HG02938 (cell line): ENCODE results near the gene SSTR1.
"Not testable (repeated sequence)": the region's sequence is repeated elsewhere in the genome, so short reads cannot be mapped to it uniquely, and the experiment has no call there.

Experiments
- ATAC-seq: cut with Tn5 transposase; IDR thresholded peaks from one replicate; pipeline ENCODE4 v1.9.1; 2021; ENCODE audit warnings: mild to moderate bottlenecking, moderate library complexity; ENCODE audit not compliant: unreplicated experiment

Gene SSTR1, protein sequence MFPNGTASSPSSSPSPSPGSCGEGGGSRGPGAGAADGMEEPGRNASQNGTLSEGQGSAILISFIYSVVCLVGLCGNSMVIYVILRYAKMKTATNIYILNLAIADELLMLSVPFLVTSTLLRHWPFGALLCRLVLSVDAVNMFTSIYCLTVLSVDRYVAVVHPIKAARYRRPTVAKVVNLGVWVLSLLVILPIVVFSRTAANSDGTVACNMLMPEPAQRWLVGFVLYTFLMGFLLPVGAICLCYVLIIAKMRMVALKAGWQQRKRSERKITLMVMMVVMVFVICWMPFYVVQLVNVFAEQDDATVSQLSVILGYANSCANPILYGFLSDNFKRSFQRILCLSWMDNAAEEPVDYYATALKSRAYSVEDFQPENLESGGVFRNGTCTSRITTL

DNA sequence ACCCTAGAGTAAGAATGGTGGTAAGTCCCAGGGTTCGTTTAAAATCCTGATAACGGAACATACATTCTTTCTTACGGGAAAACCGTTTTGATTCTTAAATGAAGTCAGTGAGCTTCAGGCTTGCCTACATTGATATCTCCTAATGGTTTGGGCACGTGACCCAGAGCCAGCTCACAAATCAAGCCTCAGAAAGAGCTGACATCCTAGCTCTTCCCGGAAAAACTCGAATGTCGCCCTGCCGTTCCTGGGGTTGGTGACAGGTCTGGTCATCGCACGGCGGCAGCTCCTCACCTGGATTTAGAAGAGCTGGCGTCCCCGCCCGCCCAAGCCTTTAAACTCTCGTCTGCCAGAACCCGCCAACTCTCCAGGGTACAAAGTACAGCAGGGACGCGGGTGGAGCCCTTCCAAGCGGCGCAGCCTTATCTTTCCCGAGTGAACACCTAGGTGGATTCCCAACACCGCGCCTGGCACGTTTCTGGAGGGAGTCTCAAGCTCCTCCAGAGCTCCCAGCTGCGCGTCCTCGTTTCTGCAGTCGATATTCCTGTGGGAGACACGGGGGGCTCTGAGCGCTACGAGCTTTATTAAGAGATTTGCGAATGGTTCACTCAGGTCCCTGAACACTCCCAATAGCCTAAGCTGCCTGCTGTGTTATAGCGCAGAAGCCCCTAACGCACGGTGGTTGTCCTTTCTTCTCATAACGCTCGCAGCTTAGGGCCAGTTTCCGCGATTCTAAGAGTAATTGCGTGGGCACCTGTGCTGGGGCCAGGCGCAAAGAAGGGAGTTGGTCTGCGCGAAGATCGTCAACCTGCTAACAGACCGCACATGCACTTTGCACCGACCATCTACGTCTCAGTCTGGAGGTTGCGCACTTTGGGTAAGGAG lies at the start of gene SSTR1:
Gene SSTR1, plus strand, starts transcription at position 169 of the 882 bp plus-strand sequence. CDS start 1,486 bp downstream, outside the sequence.
- ATAC-seq = no peak

DNA sequence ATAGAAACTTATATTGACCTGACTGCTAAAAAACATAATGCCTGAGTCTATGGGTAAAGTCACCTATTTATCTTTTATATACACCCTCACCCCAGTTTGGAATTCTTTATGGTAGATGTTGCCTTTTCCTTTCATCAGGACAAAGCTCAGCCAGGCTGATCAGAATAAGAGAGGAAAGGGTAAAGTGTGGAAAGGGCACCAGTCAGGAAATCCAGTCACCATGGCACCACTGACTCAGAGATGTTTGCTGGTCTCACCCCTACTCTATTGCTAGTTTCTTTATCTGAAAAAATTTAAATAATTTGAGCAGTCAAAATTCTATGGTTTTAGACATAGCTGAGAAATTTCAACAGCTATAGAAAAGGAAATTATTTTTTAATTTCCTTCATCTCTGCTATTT lies 49.2 kb upstream of the SSTR1 start:
- no peak for ATAC-seq

DNA sequence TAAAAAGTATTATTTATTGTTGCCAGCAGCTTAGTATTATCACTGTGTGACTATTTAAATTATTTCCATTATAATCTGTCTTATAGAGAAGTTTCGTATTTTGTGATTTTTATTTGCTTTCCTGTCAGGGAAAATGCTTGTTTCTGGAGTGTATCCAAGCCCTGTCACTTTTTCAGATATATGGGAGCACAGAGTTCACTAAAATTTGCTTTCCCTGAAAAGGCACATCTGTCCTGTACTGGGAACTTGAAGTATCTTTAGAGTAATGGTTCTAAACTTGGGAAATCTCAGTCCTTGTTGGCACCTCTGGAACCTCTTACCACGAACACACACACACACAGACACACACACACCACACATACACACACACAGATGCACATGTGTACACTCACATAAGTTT lies 39.3 kb upstream of the SSTR1 start:
- no peak for ATAC-seq

DNA sequence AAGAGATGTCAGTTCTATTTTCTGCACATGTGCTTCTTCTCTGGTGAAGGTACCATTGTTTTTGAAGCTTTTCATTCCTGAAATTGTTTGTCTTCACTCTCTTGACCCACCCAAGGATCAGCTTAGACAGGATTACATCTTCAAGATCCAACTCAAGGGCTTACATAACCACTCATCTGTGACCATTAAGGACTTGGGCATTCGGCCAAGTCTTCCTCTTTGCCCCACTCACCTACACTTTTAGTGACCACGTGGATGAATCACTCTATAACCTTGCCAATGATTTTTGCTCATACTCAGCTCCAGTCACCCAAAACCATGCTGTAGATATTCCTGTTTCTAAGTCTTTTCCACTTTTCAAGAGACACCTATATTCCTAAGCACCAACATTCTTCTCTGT lies 36.5 kb upstream of the SSTR1 start:
- no peak for ATAC-seq

DNA sequence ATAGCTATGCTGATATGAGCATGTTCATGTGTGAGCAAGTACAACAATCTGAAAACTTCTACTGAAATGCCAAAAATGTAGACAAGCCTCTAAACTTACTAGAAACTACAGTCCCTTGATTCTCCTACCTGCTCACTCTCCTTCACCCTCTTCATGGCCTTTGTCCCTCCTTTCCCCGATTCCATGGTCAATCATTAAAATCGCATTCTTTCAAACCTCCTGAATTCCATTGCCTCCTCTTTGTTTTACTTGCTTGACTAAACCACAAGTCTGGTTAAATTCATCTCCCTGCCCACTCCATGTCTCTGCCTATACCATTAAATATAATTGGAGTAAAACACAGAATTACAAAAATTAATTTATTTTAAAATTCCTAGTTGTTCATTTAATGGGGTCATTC lies 33.0 kb upstream of the SSTR1 start:
- ATAC-seq = no peak

DNA sequence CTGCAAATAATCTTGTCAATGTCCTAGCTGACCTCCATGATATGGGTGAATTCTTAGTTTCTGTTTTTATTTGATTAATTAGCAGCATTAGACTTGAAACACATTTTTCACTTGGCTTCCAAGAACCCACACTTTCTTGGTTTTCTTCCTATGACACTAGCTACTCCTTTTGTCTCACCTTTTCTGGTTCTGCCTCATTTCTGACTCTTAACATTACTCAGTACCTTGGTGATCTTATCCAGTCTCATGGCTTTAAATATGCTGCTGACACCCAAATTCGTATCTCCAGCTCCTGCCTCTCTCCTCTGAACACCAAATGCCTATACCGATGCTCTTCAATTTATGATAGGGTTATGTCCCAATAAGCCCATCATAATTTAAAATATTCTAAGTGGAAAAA lies 32.0 kb upstream of the SSTR1 start:
- ATAC-seq = no peak

DNA sequence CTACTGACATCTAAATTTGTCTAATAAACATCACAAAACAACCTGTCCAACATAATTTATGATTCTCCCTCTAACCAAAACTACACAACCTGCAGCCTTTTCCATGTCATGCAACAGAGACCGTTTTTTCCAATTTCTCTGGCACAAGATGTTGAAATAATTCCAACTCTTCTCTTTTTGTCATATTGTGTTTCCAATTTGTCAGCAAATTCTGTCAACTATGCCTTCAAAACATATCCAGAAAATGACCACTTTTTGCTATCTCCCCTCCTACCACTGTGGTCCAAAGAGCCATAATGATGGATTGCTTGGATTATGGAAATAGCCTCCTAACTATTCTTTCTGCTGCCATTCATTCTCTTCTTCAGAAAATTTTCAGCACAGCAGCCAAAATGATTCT lies 31.3 kb upstream of the SSTR1 start:
- ATAC-seq = no peak

DNA sequence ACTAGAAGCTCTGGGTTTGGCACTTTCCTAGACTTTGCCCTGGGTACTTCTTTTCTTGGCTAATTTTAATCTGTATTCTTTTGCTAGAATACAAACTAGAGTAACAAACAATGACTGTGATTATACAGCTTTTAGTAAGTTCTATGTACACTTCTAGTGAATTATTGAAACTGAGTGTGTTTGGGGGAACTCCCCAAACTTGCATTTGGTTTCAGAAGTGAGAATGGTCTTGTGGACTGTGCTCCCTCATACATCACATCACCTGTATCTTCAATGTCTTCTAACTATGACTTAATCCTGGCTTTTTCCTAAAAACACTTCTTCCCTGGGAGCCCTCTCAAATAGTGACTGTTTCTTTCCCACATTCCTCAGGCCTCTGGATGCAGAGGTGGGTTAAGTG lies 23.6 kb upstream of the SSTR1 start:
- no peak for ATAC-seq

DNA sequence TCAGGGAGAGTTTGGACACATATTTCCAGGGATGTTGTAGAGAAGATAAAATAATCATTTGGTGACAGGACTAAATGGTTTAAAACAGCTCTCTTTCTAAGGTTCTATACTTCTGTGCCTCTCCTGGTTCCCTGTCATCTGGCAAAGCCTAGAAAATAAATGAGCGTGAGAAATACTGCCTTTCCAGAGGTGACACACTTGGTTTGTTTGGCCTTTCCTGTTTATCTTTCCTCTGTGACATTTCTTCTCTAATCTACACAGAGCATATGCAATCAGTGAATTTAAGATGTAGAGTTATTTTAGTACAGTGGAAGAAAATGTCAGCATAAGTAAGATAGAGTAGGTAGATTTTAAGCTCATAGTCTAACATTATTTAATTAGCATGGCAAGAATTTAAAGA lies 22.0 kb upstream of the SSTR1 start:
- no peak for ATAC-seq

DNA sequence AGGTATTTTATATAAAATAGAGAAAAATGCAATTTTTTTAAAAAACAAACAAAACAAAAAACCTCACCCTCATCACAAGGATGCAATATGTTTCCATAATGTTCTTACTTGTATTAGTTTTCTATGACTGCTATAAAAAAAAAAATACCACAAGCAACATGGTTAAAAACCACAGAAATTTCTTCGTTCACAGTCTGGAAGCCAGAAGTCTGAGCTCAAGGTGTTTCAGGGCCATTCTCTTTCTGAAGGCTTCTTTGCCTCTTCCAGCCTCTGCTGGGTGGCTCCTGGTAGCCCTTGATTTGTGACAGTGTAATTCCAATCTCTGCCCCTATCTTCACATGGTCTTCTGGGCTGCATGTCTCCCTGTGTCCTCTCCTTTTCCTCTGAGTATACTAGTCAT lies 21.5 kb upstream of the SSTR1 start:
- ATAC-seq = no peak

DNA sequence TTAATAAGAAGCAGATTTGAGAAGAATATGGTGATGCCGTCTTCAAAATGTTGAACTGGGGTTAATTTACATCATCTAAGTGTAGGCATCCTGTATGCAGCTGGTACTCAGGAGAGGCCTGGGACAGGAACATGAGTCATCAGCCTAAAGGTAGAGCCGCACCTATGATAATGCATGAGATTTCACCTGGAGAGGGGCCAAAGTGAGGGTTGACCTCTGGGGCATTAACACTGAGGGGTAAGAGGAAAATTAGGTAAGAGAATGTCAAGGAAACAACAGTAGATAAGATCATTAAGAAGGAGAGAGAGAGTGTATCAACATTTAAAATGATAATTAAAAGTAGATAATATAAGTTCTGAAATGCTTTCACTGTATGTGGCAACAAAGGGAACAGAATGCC lies 20.2 kb upstream of the SSTR1 start:
- ATAC-seq = no peak

DNA sequence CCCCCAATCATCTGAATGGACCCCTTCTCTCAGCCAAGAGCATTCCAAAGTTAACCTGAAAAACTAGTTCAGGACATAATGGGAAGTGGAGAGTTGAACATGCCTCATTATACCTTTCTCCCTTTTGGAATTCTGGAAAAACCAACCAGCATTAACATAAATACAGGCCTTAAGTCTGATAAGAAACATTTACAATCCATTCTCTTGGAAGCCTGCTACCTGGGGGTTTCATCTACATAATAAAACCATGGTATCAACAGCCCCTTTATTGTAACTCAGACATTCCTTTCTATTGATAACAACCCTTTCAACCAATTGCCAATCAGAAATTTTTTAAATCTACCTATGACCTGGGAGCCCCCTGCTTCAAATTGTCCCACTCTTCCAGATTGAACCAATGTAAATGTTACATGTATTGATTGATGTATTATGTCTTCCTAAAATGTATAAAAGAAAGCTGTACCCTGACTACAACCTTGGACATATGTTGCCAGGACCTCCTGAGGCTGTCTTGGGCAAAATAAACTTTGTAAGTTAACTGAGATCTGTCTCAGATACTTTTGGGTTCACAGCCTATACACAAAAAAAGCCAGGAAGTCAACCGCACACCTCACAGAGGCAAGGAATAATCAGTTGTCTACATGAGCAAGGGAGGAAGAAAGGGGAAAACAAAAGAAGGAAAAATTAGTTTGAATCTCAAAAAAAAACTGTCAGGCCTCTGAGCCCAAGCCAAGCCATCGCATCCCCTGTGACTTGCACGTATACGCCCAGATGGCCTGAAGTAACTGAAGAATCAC lies 17.6 kb upstream of the SSTR1 start:
- no peak for ATAC-seq

DNA sequence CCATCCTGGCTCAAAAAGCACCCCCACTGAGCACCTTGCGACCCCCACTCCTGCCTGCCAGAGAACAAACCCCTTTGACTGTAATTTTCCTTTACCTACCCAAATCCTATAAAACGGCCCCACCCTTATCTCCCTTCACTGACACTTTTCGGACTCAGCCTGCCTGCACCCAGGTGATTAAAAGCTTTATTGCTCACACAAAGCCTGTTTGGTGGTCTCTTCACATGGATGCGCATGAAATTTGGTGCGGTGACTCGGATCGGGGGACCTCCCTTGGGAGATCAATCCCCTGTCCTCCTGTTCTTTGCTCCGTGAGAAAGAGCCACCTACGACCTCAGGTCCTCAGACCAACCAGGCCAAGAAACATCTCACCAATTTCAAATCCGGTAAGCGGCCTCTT lies 16.9 kb upstream of the SSTR1 start:
- not testable (repeated sequence) for ATAC-seq

DNA sequence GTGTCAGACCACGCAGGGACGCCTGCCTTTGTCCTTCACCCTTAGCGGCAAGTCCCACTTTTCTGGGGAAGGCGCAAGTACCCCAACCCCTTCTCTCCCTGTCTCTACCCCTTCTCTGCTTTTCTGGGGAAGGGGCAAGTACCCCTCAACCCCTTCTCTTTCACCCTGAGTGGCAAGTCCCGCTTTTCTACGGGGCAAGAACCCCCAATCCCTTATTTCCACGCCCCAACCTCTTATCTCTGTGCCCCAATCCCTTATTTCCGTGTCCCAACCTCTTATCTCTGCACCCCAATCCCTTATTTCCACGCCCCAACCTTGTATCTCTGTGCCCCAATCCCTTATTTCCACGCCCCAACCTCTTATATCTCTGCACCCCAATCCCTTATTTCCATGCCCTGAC lies 16.2 kb upstream of the SSTR1 start:
- not testable (repeated sequence) for ATAC-seq

DNA sequence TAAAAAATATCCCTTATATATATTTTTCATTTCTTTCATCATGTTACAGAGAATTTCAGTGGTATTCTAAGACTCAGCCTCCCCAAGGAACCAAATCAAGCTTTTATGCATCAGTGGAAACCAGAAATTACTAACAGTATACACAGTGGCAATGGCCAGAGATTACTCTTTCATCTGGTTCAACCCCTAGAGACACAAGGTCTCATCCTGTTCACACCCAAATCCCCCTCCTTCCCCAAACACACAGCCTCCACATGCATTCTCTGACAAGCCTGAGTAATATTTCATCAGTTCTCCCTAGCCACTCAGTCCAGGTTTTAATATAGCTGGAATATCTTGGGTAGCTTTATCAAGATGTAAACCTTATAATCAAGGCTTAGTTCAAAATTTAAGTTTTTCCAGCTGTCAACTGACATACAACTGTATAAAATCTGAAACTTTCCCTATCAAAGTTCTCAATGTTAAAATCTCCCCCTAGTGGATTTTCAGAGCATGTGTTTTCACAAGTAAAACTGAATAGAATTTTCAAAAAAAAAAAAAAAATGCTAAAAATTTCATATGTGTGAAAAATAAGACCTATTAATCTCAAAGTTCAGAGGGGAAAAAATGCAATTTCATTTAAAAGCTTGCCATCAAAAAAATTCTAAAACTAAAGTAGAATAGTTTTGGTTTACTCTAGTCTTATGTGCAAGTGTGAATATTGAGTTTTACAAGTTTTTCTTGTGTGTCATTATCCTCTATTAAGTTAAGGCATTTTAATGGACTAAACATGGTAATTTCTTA lies 10.5 kb upstream of the SSTR1 start:
- ATAC-seq = no peak

DNA sequence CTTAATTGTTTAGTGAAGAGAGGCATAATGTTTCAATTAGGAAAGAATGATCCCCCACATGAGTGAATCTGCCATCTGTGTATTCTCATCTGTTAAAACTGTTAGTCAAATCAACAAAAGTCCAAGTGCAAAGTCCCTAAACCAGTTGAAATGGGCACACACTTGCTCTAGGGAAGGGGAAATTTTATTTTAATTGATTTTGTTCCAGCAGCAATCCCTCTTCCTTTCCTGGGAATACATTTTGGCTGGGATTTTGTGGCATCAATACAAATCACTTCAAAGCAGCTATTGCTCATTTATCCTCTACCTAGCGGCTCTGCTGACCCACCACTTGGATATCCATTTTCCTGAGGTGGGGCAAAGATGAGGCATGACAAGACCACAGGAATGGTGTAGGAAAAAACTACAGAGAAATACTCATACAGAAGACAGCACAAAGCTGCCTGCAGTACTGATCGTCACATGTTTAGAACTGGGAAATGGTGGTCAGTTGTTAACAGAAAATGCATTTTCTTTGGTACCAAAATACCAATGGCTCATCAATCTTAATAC lies 9.8 kb upstream of the SSTR1 start:
- no peak for ATAC-seq

DNA sequence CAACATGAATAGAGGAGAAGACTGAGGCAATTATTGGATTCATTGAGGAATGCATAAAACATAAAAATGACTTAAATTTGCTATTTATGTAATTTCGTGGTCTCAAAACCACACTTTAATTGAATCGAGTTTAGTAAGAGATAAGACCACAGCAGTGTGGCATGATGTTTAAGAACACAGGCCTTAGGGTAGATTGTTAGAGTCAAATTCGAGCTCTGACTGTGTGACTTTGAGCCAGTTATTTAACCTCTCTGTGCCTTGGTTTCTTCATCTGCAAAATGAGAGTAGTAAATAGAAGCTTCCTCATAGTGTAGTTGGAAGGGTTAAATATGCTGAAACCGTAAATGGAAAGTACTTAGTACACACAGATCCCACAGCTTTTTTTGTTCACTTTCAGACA lies 9.3 kb upstream of the SSTR1 start:
- ATAC-seq = no peak

DNA sequence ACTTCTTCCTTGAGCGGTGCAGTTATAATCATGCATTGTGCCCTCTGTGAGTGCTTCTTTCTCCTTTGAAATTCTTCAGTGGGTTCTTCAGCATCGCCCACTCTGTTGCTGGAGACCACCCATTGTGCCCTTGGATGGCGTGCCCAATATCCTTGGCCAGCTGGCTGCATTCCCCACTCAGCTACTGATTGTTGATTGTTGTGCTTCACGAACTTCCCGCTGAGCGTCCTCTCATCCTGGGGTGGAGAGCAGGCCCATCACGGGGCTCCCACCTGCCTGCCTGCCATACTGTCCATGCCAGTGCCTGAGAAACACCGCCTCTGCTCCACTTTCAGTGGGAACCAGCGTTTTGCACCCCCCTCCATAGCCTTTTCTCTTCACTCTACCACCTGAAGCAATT lies 8.6 kb upstream of the SSTR1 start:
- no peak for ATAC-seq

DNA sequence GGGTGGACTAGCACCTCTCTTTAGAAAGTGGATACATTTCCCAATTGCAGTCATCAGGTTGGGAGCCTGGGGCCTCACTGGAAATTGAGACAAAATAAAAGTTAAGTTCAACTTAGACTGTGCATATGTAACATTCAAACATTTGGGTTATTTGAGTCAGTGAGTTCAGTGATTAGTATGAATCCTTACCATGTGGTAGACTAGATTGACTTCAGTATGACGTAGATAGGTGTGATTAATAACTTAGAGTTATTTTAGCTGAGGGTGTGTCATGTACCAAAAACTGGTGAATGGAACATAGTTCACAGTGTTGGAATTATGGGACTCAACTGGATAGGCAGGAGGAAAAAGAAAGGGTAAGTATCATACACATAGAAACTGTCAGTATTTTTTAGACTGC lies 8.0 kb upstream of the SSTR1 start:
- ATAC-seq = no peak

DNA sequence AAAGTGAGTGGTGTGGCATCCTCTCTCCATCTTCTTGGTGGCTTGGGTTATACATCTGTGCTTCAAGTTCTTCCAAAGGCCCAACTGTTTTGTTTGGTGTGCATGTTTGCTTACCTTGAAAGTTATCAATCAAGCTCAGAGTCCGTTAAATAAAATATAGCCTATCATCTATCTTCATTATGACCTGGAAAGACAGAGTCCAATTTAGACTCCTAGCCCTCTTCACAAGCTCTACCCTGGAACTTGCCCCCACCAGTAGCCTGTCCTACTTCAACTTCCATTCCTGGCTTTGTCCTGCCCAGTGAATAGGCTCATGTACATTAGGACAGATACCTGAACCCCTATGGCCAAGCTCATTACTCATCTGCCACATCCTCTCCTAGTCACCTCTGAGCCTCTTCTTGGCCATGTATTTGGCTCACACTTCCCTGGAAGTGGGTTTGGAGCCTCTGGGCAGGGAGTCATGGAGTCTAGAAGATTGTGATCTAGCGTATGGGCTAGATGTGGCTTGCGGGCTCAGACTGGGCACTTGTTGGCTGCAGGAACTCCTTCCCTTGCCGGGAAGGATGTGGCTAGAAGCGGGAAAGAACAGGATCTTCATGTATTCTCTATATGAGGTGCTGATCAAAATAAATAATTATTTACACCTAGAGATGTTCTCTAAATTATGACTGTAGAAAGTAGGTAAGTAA lies 6.4 kb upstream of the SSTR1 start:
- ATAC-seq = no peak
